AG10803 (cell line): ENCODE data around the gene ADAMTSL3.
"Not testable (repeated sequence)": the region's sequence is repeated elsewhere in the genome, so short reads cannot be mapped to it uniquely, and the experiment has no call there.

ENCODE experiments used
- DNase-seq: peaks from one replicate; pipeline ENCODE4 v3.0.0; 2010; ENCODE audit warnings: low read depth
- H3K4me3 ChIP-seq: 2 replicates; pipeline ENCODE4 v1.5.1; 2011; ENCODE audit warnings: mild to moderate bottlenecking, low read length, control low read depth
- CTCF ChIP-seq: conservative IDR thresholded peaks from 2 replicates; pipeline ENCODE4 v1.5.1; 2011; ENCODE audit warnings: mild to moderate bottlenecking, low read length, control low read depth, inconsistent platforms

ADAMTSL3 gene

GRCh38 chr15:84050076-84050475, 396.2 kb downstream of the ADAMTSL3 start:
- DNase-seq = no peak
- TF ChIP-seq CTCF = no peak
- no peak overlapping the region for H3K4me3 ChIP-seq

- DNase-seq, H3K4me3 ChIP-seq: not testable (repeated sequence)
Observed at GRCh38 chr15:84051146-84051545, 397.2 kb downstream of the ADAMTSL3 start.

- H3K4me3 ChIP-seq, DNase-seq: not testable (repeated sequence)
Observed at GRCh38 chr15:84054544-84054943, 400.6 kb downstream of the ADAMTSL3 start.

GRCh38 chr15:84057714-84058331, 403.9 kb downstream of the ADAMTSL3 start:
- H3K4me3 ChIP-seq = no peak overlapping the region
- no peak for DNase-seq
- no peak for TF ChIP-seq CTCF

GRCh38 chr15:84063674-84064073, 409.8 kb downstream of the ADAMTSL3 start:
- DNase-seq, H3K4me3 ChIP-seq: not testable (repeated sequence)

- not testable (repeated sequence) for DNase-seq
Observed at GRCh38 chr15:84068674-84069073, 414.8 kb downstream of the ADAMTSL3 start.

GRCh38 chr15:84078038-84078437, 424.1 kb downstream of the ADAMTSL3 start:
- not testable (repeated sequence) for DNase-seq, H3K4me3 ChIP-seq

More at GRCh38 chr15:84068674-84069073, 414.8 kb downstream of the ADAMTSL3 start:
- not testable (repeated sequence) for H3K4me3 ChIP-seq

GRCh38 chr15:84079325-84079884, 425.5 kb downstream of the ADAMTSL3 start:
- H3K4me3 ChIP-seq, DNase-seq: not testable (repeated sequence)

GRCh38 chr15:84079885-84080777, 426.2 kb downstream of the ADAMTSL3 start:
- TF ChIP-seq CTCF = no peak
- DNase-seq = peak; percentile 5
- H3K4me3 ChIP-seq = peak overlapping the region; percentile 40

- peak; percentile 3 for DNase-seq
- H3K4me3 ChIP-seq = not testable (repeated sequence)
Observed at GRCh38 chr15:84080778-84081084, 426.8 kb downstream of the ADAMTSL3 start.
